HepG2 (cell line): ENCODE results near the gene AGAP3. TPM values are rescaled to one million over a fixed set of nuclear protein-coding genes. Genes with fewer than 3 reads are reported as not detected.

Experiments
- CREM ChIP-seq, 2 experiments: sonication (generic) in 1 of 2; formaldehyde crosslinking in 1 of 2; IDR thresholded peaks; 2 replicates each; pipeline versions ENCODE4 v1.4.0 to v1.6.1; 2016 to 2020; ENCODE audit warnings: antibody characterized with exemption in 1 of 2, mild to moderate bottlenecking in 1 of 2, missing genetic modification reagents in 1 of 2
- GABPA ChIP-seq, 2 experiments: IDR thresholded peaks; 2 replicates each; pipeline ENCODE4 v1.6.1; 2011 to 2016; ENCODE audit warnings: low read depth in 2 of 2, low read length in 1 of 2, missing biosample characterization in 1 of 2, missing genetic modification characterization in 1 of 2
- IRF2 ChIP-seq: IDR thresholded peaks from 2 replicates; pipeline ENCODE4 v1.6.1; 2018; ENCODE audit warnings: missing genetic modification reagents, missing compliant biosample characterization
- MXD4 ChIP-seq: IDR thresholded peaks from 2 replicates; pipeline ENCODE4 v1.6.1; 2016; ENCODE audit warnings: mild to moderate bottlenecking, missing biosample characterization, missing genetic modification reagents
- POGZ ChIP-seq: sonication (generic); formaldehyde crosslinking; IDR thresholded peaks from 2 replicates; pipeline ENCODE4 v1.4.0; 2020; ENCODE audit warnings: mild to moderate bottlenecking, missing genetic modification reagents
- RARA ChIP-seq: IDR thresholded peaks from 2 replicates; pipeline ENCODE4 v1.6.1; 2016; ENCODE audit warnings: missing genetic modification reagents, missing compliant biosample characterization
- RBM39 ChIP-seq: fragments of 200-400 bp; formaldehyde crosslinking; IDR thresholded peaks from one replicate; pipeline ENCODE4 v1.6.1; 2018; ENCODE audit warnings: antibody characterized with exemption, mild to moderate bottlenecking, low read depth, low read length; ENCODE audit not compliant: poor library complexity, severe bottlenecking
- RFXAP ChIP-seq: sonication (generic); formaldehyde crosslinking; IDR thresholded peaks from 2 replicates; pipeline ENCODE4 v1.4.0; 2020; ENCODE audit warnings: missing genetic modification reagents, borderline replicate concordance
- TFE3 ChIP-seq: IDR thresholded peaks from 2 replicates; pipeline ENCODE4 v1.6.1; 2016
- ZFY ChIP-seq: sonication (generic); formaldehyde crosslinking; IDR thresholded peaks from 2 replicates; pipeline ENCODE4 v1.4.0; 2020; ENCODE audit warnings: missing genetic modification reagents
- ZNF124 ChIP-seq: sonication (generic); formaldehyde crosslinking; IDR thresholded peaks from 2 replicates; pipeline ENCODE4 v1.4.0; 2020; ENCODE audit warnings: missing genetic modification reagents
- ZNF232 ChIP-seq: sonication (generic); formaldehyde crosslinking; IDR thresholded peaks from 2 replicates; pipeline ENCODE4 v1.4.0; 2020; ENCODE audit warnings: missing genetic modification reagents, borderline replicate concordance
- ZNF275 ChIP-seq: sonication (generic); formaldehyde crosslinking; IDR thresholded peaks from 2 replicates; pipeline ENCODE4 v1.8.0; 2022; ENCODE audit warnings: missing genetic modification reagents, mild to moderate bottlenecking, inconsistent platforms, borderline replicate concordance
- ZNF577 ChIP-seq: sonication (generic); formaldehyde crosslinking; IDR thresholded peaks from 2 replicates; pipeline ENCODE4 v1.4.0; 2020; ENCODE audit warnings: mild to moderate bottlenecking, low read depth, missing genetic modification reagents, borderline replicate concordance
- ZNF589 ChIP-seq: sonication (generic); formaldehyde crosslinking; conservative IDR thresholded peaks from 2 replicates; pipeline ENCODE4 v1.8.0; 2022; ENCODE audit warnings: mild to moderate bottlenecking, moderate library complexity, missing genetic modification reagents
- ZNF670 ChIP-seq: sonication (generic); formaldehyde crosslinking; IDR thresholded peaks from 2 replicates; pipeline ENCODE4 v1.8.0; 2022; ENCODE audit warnings: mild to moderate bottlenecking, missing genetic modification reagents, borderline replicate concordance
- ZNF781 ChIP-seq: sonication (generic); formaldehyde crosslinking; IDR thresholded peaks from 2 replicates; pipeline ENCODE4 v1.5.1; 2020; ENCODE audit warnings: borderline replicate concordance, mild to moderate bottlenecking, missing genetic modification reagents; ENCODE audit errors: not compliant biosample characterization
- polyA plus RNA-seq, 8 experiments: library from polyadenylated mRNA; depleted of rRNA in 3 of 8; stranded (reverse) in 7 of 8; unstranded in 1 of 8; fragments of >200 nt; fragmentation: Illumina TruSeq in 4 of 8; extraction: Trizol in 4 of 8; gene quantifications; 2 replicates each; pipeline versions ENCODE4 v1.2.1 to v1.2.3, GENCODE V29; 2011 to 2016; ENCODE audit warnings: low read depth in 4 of 8, missing spikeins in 1 of 8, mixed read lengths in 1 of 8; ENCODE audit not compliant: insufficient read depth in 1 of 8
- total RNA-seq, 5 experiments: library from RNA; depleted of rRNA; stranded (reverse); fragments of >200 nt; fragmentation: Illumina TruSeq; extraction: Trizol; gene quantifications; 2 replicates each; pipeline ENCODE4 v1.2.3, GENCODE V29; 2016; ENCODE audit warnings: low read depth in 1 of 5
- TF ChIP-seq, protein P1 (sequence below): sonication (generic); formaldehyde crosslinking; IDR thresholded peaks from 2 replicates; pipeline ENCODE4 v1.4.0; 2020; ENCODE audit warnings: missing genetic modification reagents
- TF ChIP-seq, protein P2 (sequence below): sonication (generic); formaldehyde crosslinking; IDR thresholded peaks from 2 replicates; pipeline ENCODE4 v1.4.0; 2020; ENCODE audit warnings: mild to moderate bottlenecking, missing genetic modification reagents, borderline replicate concordance
- TF ChIP-seq, protein P3 (sequence below): sonication (generic); formaldehyde crosslinking; IDR thresholded peaks from 2 replicates; pipeline ENCODE4 v1.8.0; 2022; ENCODE audit warnings: mild to moderate bottlenecking, missing genetic modification reagents, moderate library complexity

AGAP3 gene
- total and polyA plus RNA-seq, 2 of the 13 experiments (the other 11 are each of a cell fraction or from before 2014, with no cell fraction given), result 31.3 to 61.4 TPM

DNA sequence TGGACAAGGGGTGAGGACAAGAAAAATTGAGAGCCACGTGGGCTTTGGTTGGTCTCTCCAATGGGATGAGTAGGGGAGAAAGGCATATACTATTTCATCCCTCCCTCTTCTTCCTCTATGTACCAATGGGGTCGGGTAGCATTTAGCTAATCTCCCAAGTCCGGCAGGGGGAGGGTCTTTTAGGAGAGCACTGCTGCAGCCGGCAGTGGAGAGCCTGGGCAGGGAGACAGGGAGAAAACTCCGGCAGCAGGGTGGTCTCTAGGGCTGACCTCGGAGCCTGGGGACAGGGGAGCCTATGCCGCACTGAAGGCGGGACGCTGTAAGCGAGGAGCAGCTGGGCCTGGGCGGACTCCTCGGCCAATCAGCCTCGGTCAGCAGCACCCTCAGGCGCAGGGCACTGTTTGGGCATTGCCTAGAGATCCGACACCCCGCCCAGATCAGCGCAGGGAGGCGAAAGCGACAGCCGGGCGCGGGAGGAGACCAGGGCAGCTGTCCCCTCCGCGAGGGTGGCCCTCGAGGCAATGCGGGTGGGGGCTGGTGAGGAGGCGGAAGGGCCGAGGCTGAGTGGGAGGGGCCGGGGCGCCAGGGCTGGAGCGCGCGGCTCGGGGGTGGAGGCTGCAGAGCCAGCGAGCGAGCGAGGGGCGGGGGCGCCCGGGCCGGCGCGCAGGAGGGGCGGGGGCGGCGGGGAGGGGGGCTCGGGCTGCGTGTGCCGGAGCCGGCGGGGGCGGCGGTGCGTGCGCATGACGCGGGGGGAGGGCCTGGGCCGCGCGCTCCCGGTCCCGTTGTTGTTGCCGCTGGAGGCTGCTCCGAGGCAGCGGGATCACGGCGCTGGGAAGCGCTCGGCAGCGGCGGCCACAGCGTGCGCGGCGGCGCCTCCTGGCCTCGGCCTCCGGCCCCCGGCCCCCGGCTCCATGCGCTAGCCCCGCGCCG, at the start of gene AGAP3 (continued):
- TF ChIP-seq ZFY (CRISPR knock-in tag) (peak; percentile 78), RARA (CRISPR knock-in tag) (peak; percentile 35; the same call in 1 of the 2 replicates), TFE3 (no peak), RBM39 (peak; percentile 71), ZNF577 (CRISPR knock-in tag) (no peak), ZNF670 (CRISPR knock-in tag) (no peak), GABPA (IDR thresholded peaks at IDR 0.05; ENCODE audit: low read depth, low read length) (no peak), GABPA (CRISPR knock-in tag; IDR thresholded peaks at IDR 0.05; ENCODE audit: low read depth) (peak; percentile 48; the same call in 1 of the 2 replicates), IRF2 (CRISPR knock-in tag) (peak; percentile 67; the same call in 1 of the 2 replicates), RFXAP (CRISPR knock-in tag) (no peak), ZNF124 (CRISPR knock-in tag) (no peak), MXD4 (peak; percentile 66; the same call in 1 of the 2 replicates), CREM (IDR thresholded peaks at IDR 0.05) (no peak), CREM (CRISPR knock-in tag; IDR thresholded peaks at IDR 0.05) (no peak), ZNF232 (no peak), ZNF275 (CRISPR knock-in tag) (no peak), ZNF589 (CRISPR knock-in tag) (no peak), POGZ (CRISPR knock-in tag) (0 out of 2 replicates have a peak, but pooled peaks have one; percentile 26), ZNF781 (peak; percentile 57)
- TF ChIP-seq, protein P1, sequence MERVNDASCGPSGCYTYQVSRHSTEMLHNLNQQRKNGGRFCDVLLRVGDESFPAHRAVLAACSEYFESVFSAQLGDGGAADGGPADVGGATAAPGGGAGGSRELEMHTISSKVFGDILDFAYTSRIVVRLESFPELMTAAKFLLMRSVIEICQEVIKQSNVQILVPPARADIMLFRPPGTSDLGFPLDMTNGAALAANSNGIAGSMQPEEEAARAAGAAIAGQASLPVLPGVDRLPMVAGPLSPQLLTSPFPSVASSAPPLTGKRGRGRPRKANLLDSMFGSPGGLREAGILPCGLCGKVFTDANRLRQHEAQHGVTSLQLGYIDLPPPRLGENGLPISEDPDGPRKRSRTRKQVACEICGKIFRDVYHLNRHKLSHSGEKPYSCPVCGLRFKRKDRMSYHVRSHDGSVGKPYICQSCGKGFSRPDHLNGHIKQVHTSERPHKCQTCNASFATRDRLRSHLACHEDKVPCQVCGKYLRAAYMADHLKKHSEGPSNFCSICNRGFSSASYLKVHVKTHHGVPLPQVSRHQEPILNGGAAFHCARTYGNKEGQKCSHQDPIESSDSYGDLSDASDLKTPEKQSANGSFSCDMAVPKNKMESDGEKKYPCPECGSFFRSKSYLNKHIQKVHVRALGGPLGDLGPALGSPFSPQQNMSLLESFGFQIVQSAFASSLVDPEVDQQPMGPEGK (CRISPR knock-in tag), result peak; percentile 90
- TF ChIP-seq, protein P2, sequence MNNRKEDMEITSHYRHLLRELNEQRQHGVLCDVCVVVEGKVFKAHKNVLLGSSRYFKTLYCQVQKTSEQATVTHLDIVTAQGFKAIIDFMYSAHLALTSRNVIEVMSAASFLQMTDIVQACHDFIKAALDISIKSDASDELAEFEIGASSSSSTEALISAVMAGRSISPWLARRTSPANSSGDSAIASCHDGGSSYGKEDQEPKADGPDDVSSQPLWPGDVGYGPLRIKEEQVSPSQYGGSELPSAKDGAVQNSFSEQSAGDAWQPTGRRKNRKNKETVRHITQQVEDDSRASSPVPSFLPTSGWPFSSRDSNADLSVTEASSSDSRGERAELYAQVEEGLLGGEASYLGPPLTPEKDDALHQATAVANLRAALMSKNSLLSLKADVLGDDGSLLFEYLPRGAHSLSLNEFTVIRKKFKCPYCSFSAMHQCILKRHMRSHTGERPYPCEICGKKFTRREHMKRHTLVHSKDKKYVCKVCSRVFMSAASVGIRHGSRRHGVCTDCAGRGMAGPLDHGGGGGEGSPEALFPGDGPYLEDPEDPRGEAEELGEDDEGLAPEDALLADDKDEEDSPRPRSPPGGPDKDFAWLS (CRISPR knock-in tag), result no peak
- TF ChIP-seq, protein P3, sequence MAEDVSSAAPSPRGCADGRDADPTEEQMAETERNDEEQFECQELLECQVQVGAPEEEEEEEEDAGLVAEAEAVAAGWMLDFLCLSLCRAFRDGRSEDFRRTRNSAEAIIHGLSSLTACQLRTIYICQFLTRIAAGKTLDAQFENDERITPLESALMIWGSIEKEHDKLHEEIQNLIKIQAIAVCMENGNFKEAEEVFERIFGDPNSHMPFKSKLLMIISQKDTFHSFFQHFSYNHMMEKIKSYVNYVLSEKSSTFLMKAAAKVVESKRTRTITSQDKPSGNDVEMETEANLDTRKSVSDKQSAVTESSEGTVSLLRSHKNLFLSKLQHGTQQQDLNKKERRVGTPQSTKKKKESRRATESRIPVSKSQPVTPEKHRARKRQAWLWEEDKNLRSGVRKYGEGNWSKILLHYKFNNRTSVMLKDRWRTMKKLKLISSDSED (CRISPR knock-in tag), result no peak
